H1 (cell line): ENCODE measurements around the gene PDE4B. TPM values are rescaled to one million over a fixed set of nuclear protein-coding genes. Genes with fewer than 3 reads are reported as not detected.

Experiments
- CTCF ChIA-PET: fragments of 300-600 bp; sonication (Branson Sonifier 250); formaldehyde crosslinking; loops from one replicate; lab custom pipeline; 2021; ENCODE audit not compliant: partially characterized antibody; lab: Charles Lee
- POLR2A ChIA-PET: fragments of 300-600 bp; sonication (Branson Sonifier 250); formaldehyde crosslinking; loops from one replicate; lab custom pipeline; 2021; ENCODE audit warnings: inconsistent platforms; ENCODE audit not compliant: partially characterized antibody; lab: Charles Lee
- DNase-seq, 2 experiments: peaks; one replicate each; pipeline versions ENCODE4 v3.0.0 to v3.0.0-alpha.2; 2010 to 2022; ENCODE audit warnings: low spot score in 2 of 2, low read depth in 1 of 2, mixed read lengths in 1 of 2
- FAIRE-seq: peaks from 2 replicates; lab custom pipeline; 2011; peaks lifted over from hg19 to GRCh38; lab: Jason Lieb, UNC
- H2AFZ ChIP-seq: 2 replicates; pipeline ENCODE4 v1.8.1; 2012; ENCODE audit warnings: low read length, inconsistent platforms
- H2AK5ac ChIP-seq: 2 replicates; pipeline ENCODE4 v1.6.1; 2013; ENCODE audit warnings: low read depth, low read length
- H2BK120ac ChIP-seq: replicated peaks from 2 replicates; pipeline ENCODE3; 2013; ENCODE audit warnings: low read depth, low read length, inconsistent platforms
- H2BK12ac ChIP-seq: 2 replicates; pipeline ENCODE4 v1.6.1; 2013; ENCODE audit warnings: low read depth, low read length
- H2BK15ac ChIP-seq: 2 replicates; pipeline ENCODE4 v1.6.1; 2013; ENCODE audit warnings: low read length
- H2BK20ac ChIP-seq: 2 replicates; pipeline ENCODE4 v1.6.1; 2013; ENCODE audit warnings: low read length
- H2BK5ac ChIP-seq: 2 replicates; pipeline ENCODE4 v1.6.1; 2013; ENCODE audit warnings: low read depth, low read length
- H3K14ac ChIP-seq: 2 replicates; pipeline ENCODE4 v1.6.1; 2013; ENCODE audit warnings: inconsistent platforms; ENCODE audit not compliant: insufficient read length
- H3K18ac ChIP-seq: 2 replicates; pipeline ENCODE4 v1.6.1; 2013; ENCODE audit warnings: low read length; ENCODE audit errors: extremely low read depth
- H3K23ac ChIP-seq: 2 replicates; pipeline ENCODE4 v1.6.1; 2013; ENCODE audit warnings: inconsistent platforms; ENCODE audit not compliant: insufficient read length
- H3K23me2 ChIP-seq: 2 replicates; pipeline ENCODE4 v1.6.1; 2013; ENCODE audit warnings: low read depth, low read length
- H3K27ac ChIP-seq: 2 replicates; pipeline ENCODE4 v1.6.1; 2011; ENCODE audit warnings: low read depth, low read length, inconsistent platforms
- H3K27me3 ChIP-seq, 4 experiments: replicated peaks in 1 of 4; 1 replicate in 1 of 4; 2 replicates in 3 of 4; pipeline versions ENCODE4 v1.6.1 to v1.8.1; 2011 to 2013; ENCODE audit warnings: low read length in 3 of 4, mild to moderate bottlenecking in 3 of 4, inconsistent platforms in 2 of 4, mixed read lengths in 2 of 4, moderate library complexity in 1 of 4; ENCODE audit not compliant: control insufficient read depth in 3 of 4, insufficient read depth in 3 of 4; ENCODE audit errors: extremely low read depth in 1 of 4
- H3K36me3 ChIP-seq, 4 experiments: 2 replicates each; pipeline versions ENCODE4 v1.6.1 to v1.8.1; 2011 to 2013; ENCODE audit warnings: mild to moderate bottlenecking in 4 of 4, low read length in 3 of 4, moderate library complexity in 2 of 4, control low read depth in 1 of 4, inconsistent platforms in 1 of 4; ENCODE audit not compliant: insufficient read depth in 4 of 4, control insufficient read depth in 2 of 4
- H3K4ac ChIP-seq: replicated peaks from 2 replicates; pipeline ENCODE3; 2013; ENCODE audit warnings: low read length, low read depth, mixed read lengths, inconsistent platforms; ENCODE audit not compliant: insufficient read length
- H3K4me1 ChIP-seq, 4 experiments: replicated peaks in 1 of 4; 1 replicate in 1 of 4; 2 replicates in 3 of 4; pipeline versions ENCODE4 v1.6.1 to v1.8.1; 2011 to 2013; ENCODE audit warnings: low read length in 3 of 4, inconsistent platforms in 2 of 4, mixed read lengths in 1 of 4; ENCODE audit not compliant: insufficient read depth in 4 of 4, control insufficient read depth in 3 of 4
- H3K4me2 ChIP-seq, 2 experiments: 2 replicates each; pipeline versions ENCODE4 v1.6.1 to v1.8.1; 2011 to 2013; ENCODE audit warnings: low read depth in 2 of 2, low read length in 2 of 2, control low read depth in 1 of 2, inconsistent platforms in 1 of 2, mild to moderate bottlenecking in 1 of 2; ENCODE audit not compliant: insufficient read depth in 1 of 2
- H3K4me3 ChIP-seq, 4 experiments: fragments of 200-600, 300-600 bp in 1 of 4; sonication (generic), shearing (Covaris generic), sonication (Bioruptor Twin) in 1 of 4; 2 replicates each; pipeline versions ENCODE4 v1.5.1 to v1.8.1; 2011 to 2016; ENCODE audit warnings: low read length in 4 of 4, low read depth in 3 of 4, control low read depth in 2 of 4, inconsistent platforms in 2 of 4, mild to moderate bottlenecking in 2 of 4, mixed read lengths in 1 of 4, moderate library complexity in 1 of 4; ENCODE audit not compliant: insufficient read depth in 2 of 4; ENCODE audit errors: extremely low read depth in 1 of 4
- H3K56ac ChIP-seq: replicated peaks from 2 replicates; pipeline ENCODE3; 2013; ENCODE audit warnings: low read depth, mild to moderate bottlenecking, mixed read lengths, low read length, inconsistent platforms; ENCODE audit not compliant: insufficient read length
- H3K79me1 ChIP-seq: 2 replicates; pipeline ENCODE4 v1.6.1; 2013; ENCODE audit warnings: low read depth, low read length, control low read depth
- H3K79me2 ChIP-seq, 2 experiments: 2 replicates each; pipeline versions ENCODE4 v1.6.1 to v1.8.1; 2012 to 2013; ENCODE audit warnings: low read length in 2 of 2, mild to moderate bottlenecking in 2 of 2, inconsistent platforms in 1 of 2; ENCODE audit not compliant: insufficient read depth in 2 of 2, control insufficient read depth in 1 of 2
- H3K9ac ChIP-seq, 4 experiments: replicated peaks in 1 of 4; 1 replicate in 1 of 4; 2 replicates in 3 of 4; pipeline versions ENCODE4 v1.6.1 to v1.8.1; 2011 to 2013; ENCODE audit warnings: low read depth in 3 of 4, low read length in 3 of 4, control low read depth in 2 of 4, mild to moderate bottlenecking in 2 of 4, moderate library complexity in 2 of 4, inconsistent platforms in 1 of 4; ENCODE audit errors: extremely low read depth in 1 of 4
- H3K9me3 ChIP-seq, 2 experiments: 2 replicates each; pipeline versions ENCODE4 v1.6.1 to v1.8.1; 2012 to 2013; ENCODE audit warnings: mild to moderate bottlenecking in 2 of 2, moderate library complexity in 2 of 2, control low read depth in 1 of 2, inconsistent platforms in 1 of 2, low read depth in 1 of 2, low read length in 1 of 2, mixed read lengths in 1 of 2; ENCODE audit not compliant: insufficient read depth in 2 of 2
- H4K20me1 ChIP-seq, 2 experiments: replicated peaks in 1 of 2; 2 replicates each; pipeline versions ENCODE3 to v1.8.1; 2011 to 2013; ENCODE audit warnings: inconsistent platforms in 2 of 2, low read length in 2 of 2, mild to moderate bottlenecking in 1 of 2; ENCODE audit not compliant: insufficient read depth in 2 of 2, control insufficient read depth in 1 of 2
- H4K5ac ChIP-seq: 2 replicates; pipeline ENCODE4 v1.6.1; 2013; ENCODE audit warnings: low read length, low read depth, mixed read lengths, inconsistent platforms; ENCODE audit not compliant: insufficient read length
- H4K8ac ChIP-seq: 2 replicates; pipeline ENCODE4 v1.8.0; 2013; ENCODE audit warnings: mild to moderate bottlenecking, moderate library complexity, low read length, inconsistent platforms; ENCODE audit not compliant: insufficient read depth; ENCODE audit errors: extremely low read depth
- H4K91ac ChIP-seq: replicated peaks from 2 replicates; pipeline ENCODE3; 2013; ENCODE audit warnings: low read length, mixed read lengths, inconsistent platforms; ENCODE audit not compliant: insufficient read length
- CBX8 ChIP-seq: fragments of 300-800, 300-1000 bp; sonication (generic); IDR thresholded peaks from 2 replicates; pipeline ENCODE4 v1.7.1; 2016; ENCODE audit warnings: low read depth, low read length, borderline replicate concordance
- CHD1 ChIP-seq: IDR thresholded peaks from 2 replicates; pipeline ENCODE4 v1.6.1; 2012; ENCODE audit warnings: low read depth, low read length, improper control_type of control experiment
- E2F6 ChIP-seq: IDR thresholded peaks from 2 replicates; pipeline ENCODE4 v1.6.1; 2012; ENCODE audit warnings: inconsistent platforms
- JUND ChIP-seq: IDR thresholded peaks from 2 replicates; pipeline ENCODE4 v1.6.1; 2011; ENCODE audit warnings: mild to moderate bottlenecking, improper control_type of control experiment, low read length
- KDM1A ChIP-seq: fragments of 200-600, 300-600 bp; sonication (generic); IDR thresholded peaks from 2 replicates; pipeline ENCODE4 v1.7.1; 2016; ENCODE audit warnings: mild to moderate bottlenecking, low read length, borderline replicate concordance
- MAFK ChIP-seq: IDR thresholded peaks from 2 replicates; pipeline ENCODE4 v1.6.1; 2012; ENCODE audit warnings: low read depth, mild to moderate bottlenecking, improper control_type of control experiment, low read length
- POLR2A ChIP-seq, 2 experiments: IDR thresholded peaks; 1 replicate in 1 of 2; 2 replicates in 1 of 2; pipeline ENCODE4 v1.6.1; 2011; ENCODE audit warnings: low read depth in 2 of 2, low read length in 2 of 2, mild to moderate bottlenecking in 2 of 2; ENCODE audit errors: control extremely low read depth in 1 of 2
- RBBP5 ChIP-seq: IDR thresholded peaks from 2 replicates; pipeline ENCODE4 v1.7.1; 2012; ENCODE audit warnings: low read depth, mild to moderate bottlenecking, inconsistent platforms, low read length, moderate library complexity, borderline replicate concordance
- RXRA ChIP-seq: IDR thresholded peaks from 2 replicates; pipeline ENCODE4 v1.6.1; 2011; ENCODE audit warnings: low read depth, mild to moderate bottlenecking, low read length, moderate library complexity; ENCODE audit not compliant: insufficient read depth
- WGBS, 2 experiments: shearing (Covaris generic) in 1 of 2; methylation state at CpG; one replicate each; pipeline versions ENCODE4 v1.1.6 to v1.1.7; 2013 to 2015; ENCODE audit warnings: low lambda C conversion rate in 2 of 2, mixed read lengths in 2 of 2, inconsistent platforms in 1 of 2, low coverage in 1 of 2, missing lambda C conversion rate in 1 of 2; ENCODE audit not compliant: insufficient replicate concordance in 2 of 2, insufficient coverage in 1 of 2, insufficient read length in 1 of 2; ENCODE audit errors: extremely low coverage in 1 of 2, missing lambda C conversion rate in 1 of 2; 5-methylcytosine and 5-hydroxymethylcytosine counted together
- polyA plus RNA-seq, 7 experiments: library from polyadenylated mRNA; depleted of rRNA in 3 of 7; stranded (reverse) in 5 of 7; unstranded in 2 of 7; fragments of >200 nt in 5 of 7; fragments of 200-250 nt in 2 of 7; gene quantifications; 1 replicate in 5 of 7; 2 replicates in 1 of 7; 4 replicates in 1 of 7; pipeline versions ENCODE4 v1.2.1 to v1.2.3, GENCODE V29; 2011 to 2013; ENCODE audit warnings: missing spikeins in 2 of 7, mixed read lengths in 2 of 7
- total RNA-seq: library from RNA; stranded (reverse); fragmentation: NEBNext Ultra II Directional; extraction: Animal tissue kit (Norgen Biotek cat#: 25700); gene quantifications from 2 replicates; pipeline ENCODE4 v1.2.1, GENCODE V29; 2021

The PDE4B gene
- total and polyA plus RNA-seq, 2 of the 8 experiments (the other 6 are each of a cell fraction or from before 2014, with no cell fraction given) = 5.0 to 15.1 TPM

GRCh38 chr1:66374561-66375111, 581.9 kb downstream of the PDE4B start:
- Histone ChIP-seq H3K4me3 (no peak overlapping the region), H2BK12ac (no peak overlapping the region), H3K79me2 (no peaks in the 10 kb centered on the region), H3K36me3 (peaks cover 0 to 30% (median 17%) of the 10 kb centered on the region in 4 experiments; a peak in 5 of 8 replicates), H3K4me2 (no peak overlapping the region), H2BK15ac (no peak overlapping the region), H3K18ac (no peak overlapping the region), H3K79me1 (no peaks in the 10 kb centered on the region), H4K5ac (no peak overlapping the region), H3K4ac (no peak overlapping the region), H3K9ac (no peak overlapping the region), H2BK20ac (no peak overlapping the region), H4K20me1 (no peaks in the 10 kb centered on the region), H3K56ac (no peak overlapping the region), H2BK5ac (no peak overlapping the region), H3K23ac (no peak overlapping the region), H3K23me2 (no peaks in the 10 kb centered on the region), H2BK120ac (no peak overlapping the region), H3K27me3 (no peaks in the 10 kb centered on the region), H3K27ac (no peak overlapping the region), H3K9me3 (no peaks in the 10 kb centered on the region), H4K8ac (no peak overlapping the region), H4K91ac (no peak overlapping the region), H3K4me1 (no peaks in the 10 kb centered on the region), H2AK5ac (no peak overlapping the region), H3K14ac (no peak overlapping the region), H2AFZ (no peak overlapping the region)
- no peak for TF ChIP-seq MAFK
- no peak for TF ChIP-seq KDM1A
- TF ChIP-seq RXRA = no peak
- no peak for TF ChIP-seq POLR2A (IDR thresholded peaks at IDR 0.05; ENCODE audit: control extremely low read depth in 1 of 2, low read depth in 2 of 2, low read length in 2 of 2)
- no peak for TF ChIP-seq CBX8
- TF ChIP-seq RBBP5 = no peak
- no peak for TF ChIP-seq E2F6
- TF ChIP-seq JUND = no peak
- TF ChIP-seq CHD1 = no peak
- 87% methylated on average over 2 of the region's 2 CpGs; no CpG with 5 or more reads in 1 of the 2 experiments for WGBS, 2 experiments
- FAIRE-seq = no peak
- POLR2A ChIA-PET = no interaction called here
- CTCF ChIA-PET = interaction anchor here (1.0 to 2.9 kb wide), 4 partner anchors 12 to 80 kb away, joined by 3 to 11 read pairs (median 8); no protein-coding TSS in a partner anchor
- DNase-seq = no peak
